HCEC 1CT (cell line): ENCODE data around the gene LRP2.
A peak's percentile ranks its signal among the peaks of the same experiment; 100 is the strongest.
"Not testable (repeated sequence)": the region's sequence is repeated elsewhere in the genome, so short reads cannot be mapped to it uniquely, and the experiment has no call there.

Experiments
- DNase-seq: peaks from one replicate; pipeline ENCODE4 v3.0.0-alpha.2; 2017

Gene LRP2

DNA sequence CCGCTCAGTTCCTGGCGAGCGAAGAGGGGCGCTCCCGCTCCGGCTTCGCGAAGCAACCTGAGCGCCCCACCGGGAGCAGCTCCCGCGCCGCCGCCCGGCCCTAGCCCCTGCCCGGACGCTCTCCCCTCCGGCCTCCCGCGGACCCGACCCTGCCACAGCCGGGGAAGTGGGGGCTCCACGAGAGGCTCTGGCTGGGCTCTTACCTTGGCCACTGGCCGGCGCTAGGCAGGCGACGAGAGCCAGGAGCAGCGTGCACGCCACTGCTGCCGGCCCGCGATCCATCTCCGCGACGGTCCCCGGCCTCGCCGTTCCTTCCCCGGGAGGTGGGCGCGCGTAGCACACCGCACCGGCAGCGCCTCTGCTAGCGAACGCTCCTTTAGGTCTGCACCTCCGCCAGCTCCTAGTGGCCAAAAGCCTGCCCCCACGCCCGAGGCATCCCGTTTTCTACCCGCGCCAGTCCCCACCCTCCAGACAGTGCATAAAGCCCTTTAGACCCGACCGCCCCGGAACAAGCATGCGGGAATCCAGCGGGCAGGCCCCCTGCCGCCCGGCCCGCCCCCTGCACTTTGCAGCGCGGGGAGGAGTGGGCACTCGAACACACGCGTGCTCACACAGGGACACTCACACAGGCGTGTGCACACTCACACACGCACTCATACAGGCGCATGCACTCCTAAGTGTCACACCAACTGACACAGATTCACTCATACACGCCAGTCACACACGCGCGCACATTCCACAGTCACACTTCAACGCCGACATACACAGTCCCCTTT lies at the start of gene LRP2:
TSS of gene LRP2 (minus strand) at position 417 of the 776 bp plus-strand sequence. CDS start at position 282, 135 bp downstream.
- DNase-seq: no peak

DNA sequence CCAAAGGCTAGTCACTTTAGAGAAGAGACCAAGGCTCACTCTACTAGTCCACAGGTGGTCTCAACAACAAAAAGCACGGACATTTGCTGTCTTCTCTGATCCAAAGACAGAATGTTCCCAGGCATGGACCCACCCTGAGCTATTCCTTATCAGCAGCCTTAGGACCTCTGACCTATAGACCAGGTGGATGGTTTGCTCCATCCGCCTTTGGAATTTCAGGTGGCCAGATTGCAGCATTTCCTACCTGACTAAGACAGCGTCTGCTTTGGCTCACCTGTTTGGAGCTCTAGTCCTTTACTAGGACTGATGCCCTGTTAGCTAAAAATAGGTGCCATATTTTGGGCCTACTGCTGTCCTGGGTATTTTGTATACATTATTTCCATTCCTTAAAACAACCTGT lies 44.6 kb upstream of the LRP2 start:
- DNase-seq: no peak

DNA sequence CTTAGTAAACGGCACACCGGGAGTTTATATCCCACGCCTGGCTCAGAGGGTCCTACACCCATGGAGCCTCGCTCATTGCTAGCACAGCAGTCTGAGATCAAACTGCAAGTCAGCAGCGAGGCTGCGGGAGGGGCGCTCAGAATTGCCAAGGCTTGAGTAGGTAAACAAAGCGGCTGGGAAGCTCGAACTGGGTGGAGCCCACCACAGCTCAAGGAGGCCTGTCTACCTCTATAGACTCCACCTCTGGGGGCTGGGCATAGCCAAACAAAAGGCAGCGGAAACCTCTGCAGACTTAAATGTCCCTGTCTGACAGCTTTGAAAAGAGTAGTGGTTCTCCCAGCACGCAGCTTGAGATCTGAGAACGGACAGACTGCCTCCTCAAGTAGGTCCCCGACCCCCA lies 37.2 kb upstream of the LRP2 start:
- DNase-seq: not testable (repeated sequence)

DNA sequence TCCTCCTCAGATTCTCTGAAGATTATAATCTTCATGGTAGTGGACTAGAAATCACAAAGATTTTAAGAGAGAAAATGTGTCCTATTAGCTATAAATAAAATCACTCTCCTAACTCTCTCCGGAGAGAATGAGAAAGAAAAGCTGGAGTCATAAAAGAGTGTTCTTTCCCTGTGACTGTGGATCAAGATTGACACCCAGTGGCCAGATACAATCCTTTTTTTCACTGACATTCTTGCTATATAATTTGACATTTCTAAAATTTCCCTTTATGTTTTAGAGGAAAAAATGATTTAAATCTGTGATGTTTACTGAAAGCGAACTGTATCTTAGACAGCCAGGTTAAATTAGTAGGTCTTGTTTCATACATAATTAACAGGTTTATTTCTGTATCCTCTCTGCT lies 35.4 kb upstream of the LRP2 start:
- DNase-seq: no peak

DNA sequence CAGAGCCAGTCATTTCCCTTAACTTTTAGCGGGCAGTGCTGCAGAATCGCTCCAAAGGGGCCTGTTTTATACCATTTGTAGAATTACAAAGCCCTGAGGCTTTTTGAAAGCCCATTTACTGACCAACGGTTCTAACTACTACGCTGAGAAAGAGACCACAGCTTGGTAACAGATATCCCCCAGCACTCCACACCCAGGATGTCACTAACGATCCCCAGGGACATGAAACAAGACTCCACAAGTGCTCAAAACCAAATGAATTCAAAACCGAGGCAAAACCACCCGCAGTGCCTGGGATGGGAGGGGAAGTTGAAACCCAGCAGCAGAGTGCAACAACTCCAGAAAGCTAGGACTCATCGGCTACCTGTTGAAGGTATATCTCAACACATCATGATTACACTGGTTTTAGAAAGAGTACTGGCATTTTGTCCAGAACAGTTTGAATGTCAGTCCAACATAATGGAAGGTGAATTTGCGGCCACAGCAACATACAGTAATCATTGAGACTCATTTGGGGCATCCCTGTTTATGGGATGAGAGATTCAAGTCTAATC lies 33.6 kb upstream of the LRP2 start:
- DNase-seq: no peak

DNA sequence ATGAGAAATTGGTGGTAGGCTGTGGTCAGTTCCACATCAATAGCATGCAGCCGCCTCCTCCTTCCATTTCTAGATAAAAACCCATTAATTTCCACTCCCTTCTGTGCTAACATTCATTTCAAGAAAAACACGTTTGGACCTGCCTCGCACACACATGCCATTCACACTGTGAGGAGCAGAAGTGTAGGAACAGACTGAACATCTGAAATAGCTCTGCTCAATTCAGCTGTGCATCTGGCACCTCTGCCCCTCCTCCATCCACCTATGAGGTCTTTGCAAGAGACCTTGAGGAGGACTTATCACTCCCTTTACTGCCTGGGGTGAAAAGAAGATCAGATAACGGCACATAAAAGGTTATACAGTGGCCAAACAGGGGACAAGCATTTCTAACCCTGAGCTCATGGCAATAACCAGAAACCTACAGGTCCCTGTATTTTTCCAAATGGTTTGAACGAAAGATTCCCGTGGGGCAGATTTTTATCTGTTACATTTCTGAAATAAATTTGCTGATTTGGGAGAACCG lies 30.8 kb upstream of the LRP2 start:
- DNase-seq: no peak

DNA sequence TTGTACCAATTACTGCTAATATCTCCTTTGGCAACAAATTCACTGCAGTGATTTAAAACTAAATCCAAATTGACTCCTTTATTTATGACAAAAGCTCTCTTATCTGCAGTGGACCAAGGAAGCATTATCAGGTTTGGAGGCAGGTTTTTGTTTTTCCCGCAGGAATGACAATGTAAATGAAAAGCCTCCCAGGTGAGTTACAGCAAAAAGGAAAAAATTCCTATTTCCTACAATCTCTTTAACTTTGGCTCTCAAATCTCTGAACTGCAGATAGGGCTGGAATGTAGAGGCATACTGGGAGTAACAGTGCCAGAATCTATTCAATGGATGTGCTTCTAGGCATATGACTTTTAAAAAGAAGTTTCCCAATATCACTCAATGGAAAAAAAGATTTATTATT lies 28.9 kb upstream of the LRP2 start:
- DNase-seq: no peak

DNA sequence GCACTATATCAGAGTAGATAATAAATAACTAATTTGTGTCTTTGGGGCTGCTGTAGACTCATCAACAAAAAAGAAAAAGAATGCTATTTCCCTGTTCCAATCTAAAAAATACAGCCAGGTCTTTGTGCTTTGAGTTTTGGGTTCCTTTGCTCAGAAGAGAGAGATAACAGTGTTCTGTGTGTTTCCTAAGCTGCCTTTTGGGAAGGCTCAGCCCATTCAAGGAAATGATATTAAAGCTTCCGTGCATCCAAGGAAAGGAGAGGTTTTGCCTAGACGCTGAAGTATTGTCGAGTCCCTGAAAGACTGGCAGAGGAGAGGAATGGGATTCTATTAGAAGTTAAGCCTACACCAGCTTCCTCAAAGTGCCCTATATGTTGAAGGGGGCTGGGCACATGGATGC lies 25.8 kb upstream of the LRP2 start:
- DNase-seq: no peak

DNA sequence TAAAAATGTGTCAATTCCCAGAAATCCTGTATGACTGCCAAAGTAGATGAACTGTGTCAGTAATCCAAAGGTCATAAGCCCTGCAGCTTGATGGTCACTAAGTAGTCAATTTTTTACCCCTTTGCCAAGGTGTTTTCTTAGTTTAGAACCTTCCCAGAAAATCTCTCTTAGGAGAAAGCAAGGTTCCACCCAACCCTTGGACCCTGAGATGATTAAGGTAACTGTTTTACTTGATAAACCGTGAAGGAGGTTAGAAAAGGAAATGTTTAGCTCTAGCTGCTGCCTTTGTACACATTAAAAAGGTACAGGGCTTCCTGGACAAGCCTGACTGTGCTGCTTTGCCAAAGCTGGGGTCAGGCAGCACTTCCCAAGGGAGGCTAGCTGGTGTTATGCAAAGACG lies 24.4 kb upstream of the LRP2 start:
- DNase-seq: no peak

DNA sequence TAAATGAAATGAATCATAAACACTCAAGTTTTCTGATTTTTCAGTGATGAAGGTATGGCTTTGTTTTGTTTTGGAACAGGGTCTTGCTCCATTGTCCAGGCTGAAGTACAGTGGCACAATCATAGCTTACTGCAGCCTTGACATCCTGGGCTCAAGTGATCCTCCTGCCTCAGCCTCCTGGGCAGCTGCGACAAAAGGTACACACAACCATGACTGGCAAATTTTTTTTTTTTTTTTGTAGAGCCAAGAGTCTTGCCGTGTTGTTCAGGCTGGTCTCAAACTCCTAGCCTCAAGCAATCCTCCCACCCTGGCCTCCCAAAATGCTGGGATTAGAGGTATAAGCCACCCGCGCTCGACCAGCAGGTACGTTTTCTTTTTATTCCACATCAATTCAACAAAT lies 22.5 kb upstream of the LRP2 start:
- no peak for DNase-seq

DNA sequence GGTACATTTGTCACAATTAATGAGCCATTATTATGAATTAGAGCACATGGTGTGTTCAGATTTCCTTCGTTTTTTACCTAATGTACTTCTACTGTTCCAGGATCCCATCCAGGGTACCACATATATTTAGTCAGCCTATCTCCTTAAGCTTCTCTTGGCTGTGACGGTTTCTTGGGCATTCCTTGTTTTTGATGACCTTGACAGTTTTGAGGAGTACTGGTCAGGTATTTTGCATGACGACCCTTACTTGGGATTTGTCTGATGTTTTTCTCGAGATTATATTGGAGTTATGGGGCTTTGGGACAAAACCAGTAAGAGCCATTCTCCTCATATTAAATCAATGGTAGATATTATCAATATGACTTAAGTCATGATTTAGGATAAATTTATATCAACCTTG lies 10.2 kb upstream of the LRP2 start:
- DNase-seq: no peak

DNA sequence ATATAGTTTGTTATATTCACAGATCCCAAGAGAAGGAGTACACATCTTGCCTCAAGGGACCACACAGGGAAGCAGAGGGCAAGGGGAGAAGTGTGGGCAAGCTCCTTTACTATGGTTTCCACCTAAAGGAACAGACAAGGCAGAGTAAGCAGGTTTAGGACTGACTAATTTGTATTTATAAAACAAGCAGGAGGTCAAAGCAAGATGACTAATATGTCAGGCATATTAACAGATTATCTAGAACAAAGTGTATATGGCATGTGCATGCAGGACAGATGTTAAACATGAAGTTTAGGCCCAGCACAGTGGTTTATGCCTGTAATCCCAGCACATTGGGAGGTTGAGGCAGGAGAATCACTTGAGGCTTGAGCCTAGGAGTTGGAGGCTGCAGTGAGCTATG lies 3.7 kb upstream of the LRP2 start:
- DNase-seq: peak; percentile 40

DNA sequence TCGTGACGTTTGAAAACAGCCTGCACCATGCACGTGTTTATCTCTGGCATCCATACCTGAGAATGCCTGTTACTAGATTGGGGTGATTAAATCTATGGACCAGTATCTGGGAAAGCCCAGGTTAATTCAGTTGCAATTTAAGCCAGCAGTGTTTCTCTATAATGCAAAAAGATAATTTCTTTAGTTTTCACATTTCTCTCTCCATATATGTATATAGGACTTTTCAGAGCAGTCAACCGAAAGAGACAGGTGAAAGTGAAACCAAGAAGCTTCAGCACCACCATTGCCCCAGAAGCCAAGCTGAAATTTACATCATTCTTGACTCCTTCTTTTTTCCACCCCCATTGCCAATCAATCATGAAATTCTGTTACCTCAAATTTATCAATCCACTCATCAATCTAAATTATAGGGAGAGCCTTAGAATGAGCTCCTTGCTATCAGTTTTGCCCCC lies 2.7 kb upstream of the LRP2 start:
- no peak for DNase-seq

DNA sequence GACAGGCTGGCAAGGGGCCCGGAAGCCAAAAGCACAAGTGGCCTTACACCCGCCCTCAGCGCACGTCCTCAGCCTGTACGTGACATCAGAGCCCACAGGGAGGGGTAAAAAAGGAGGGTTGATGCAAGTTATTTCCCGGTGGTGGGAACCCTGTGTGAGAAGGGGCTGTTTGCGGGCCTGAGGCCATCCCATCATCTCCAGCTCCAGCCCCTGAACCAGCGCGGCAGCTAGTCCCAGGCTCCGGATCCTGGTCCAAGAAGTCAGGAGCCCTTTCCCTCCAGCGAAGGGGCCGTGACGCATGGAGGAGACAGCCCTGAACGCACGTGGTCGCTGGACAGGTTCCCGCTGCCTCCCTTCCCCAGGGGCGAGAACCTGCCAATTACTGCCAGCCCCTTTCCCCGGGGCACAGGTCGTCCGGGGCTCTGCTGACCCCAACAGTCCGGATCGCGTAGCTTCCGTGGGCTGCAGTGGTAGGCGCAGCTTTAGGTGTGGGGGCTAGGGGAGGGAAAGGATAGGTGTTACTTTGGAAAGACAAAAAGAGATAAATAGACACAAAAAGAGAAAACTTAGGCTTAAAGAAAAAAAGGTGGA lies 1.3 kb upstream of the LRP2 start:
- DNase-seq: no peak

DNA sequence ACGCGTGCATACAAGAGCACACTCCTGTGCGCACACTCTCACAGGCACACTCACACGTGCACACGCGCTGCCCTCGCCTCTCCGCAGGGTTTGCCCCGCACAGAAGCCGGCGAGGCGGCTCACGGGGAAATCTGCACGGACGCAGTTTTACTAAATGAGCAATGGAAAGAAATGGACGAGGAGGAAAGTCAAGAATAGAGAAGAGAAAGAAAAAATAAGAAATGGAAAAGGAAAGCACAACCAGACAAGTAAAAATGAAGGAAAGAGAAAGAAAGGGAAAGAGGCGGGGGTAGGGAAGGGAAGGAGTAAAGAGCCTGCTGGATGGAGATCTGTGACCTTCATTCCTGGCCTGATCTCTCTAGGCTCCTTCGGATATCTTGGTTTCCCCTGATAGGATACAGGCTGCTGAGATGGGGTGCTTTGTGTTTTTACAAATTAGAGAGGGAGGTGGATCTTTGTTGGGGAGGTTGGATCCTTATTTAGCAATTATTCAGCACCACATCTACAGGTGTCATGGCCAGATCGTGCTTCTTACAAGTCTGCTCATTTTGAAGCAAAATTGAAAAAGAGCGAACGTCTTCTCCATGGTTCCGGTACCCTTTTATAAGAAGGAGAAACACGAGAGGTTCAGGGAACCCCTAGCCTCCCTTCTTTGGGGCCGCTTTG lies 693 bp upstream of the LRP2 start:
- no peak for DNase-seq

DNA sequence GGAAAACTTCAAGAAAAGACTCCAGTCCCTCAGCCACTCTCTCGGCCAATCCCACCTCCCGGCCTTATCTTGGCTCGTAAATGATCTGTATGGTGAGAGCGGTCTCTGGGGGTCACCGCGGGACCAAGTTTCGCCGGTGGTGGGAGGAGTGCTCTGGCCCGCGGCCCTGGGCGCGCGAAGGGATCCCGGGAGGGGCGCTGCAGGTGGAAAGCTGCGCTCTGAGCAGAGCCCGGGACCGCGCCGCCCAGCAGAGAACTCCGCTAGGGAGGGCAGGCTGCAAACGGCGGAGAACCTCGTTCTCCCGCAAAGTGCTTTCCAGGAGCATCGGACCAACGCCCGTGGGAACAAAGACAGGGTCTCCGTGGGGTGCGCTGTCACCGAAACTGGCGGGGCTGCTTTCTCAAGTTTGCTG lies 622 bp downstream of the LRP2 start:
- no peak for DNase-seq

DNA sequence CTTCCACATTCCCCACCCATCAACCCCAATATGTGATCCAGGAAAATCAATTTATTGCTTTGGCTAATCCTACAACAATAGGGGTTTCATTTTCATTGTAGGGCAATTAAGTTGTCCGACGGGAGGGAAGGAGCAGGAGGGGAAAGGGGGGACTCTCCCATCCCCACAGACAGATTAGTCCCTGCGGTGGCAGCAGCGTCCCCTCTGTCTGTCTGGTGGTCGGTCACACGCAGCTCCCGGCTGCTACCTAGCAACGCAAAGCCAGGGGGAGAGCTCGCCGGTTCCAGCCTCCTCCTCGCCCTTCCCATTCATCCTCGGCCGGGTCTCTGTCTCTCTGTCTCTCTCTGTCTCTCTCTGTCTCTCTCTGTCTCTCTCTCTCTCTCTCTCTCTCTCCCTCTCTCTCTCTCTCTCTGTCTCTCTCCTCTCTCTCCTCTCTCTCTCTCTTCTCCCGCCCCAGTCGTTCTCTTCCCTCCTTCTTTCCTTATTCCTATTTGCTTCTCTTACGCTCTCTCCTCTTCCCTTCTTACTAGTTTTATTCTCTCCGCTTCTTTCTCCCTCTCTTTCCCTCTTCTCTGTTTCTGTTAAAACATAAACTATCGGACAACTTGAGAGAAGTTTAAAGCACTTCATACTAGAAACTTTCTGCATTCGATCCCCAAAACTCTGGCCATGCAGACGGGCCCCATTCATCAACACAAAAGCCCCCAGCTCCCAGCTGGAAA lies 1.2 kb downstream of the LRP2 start:
- DNase-seq: no peak

DNA sequence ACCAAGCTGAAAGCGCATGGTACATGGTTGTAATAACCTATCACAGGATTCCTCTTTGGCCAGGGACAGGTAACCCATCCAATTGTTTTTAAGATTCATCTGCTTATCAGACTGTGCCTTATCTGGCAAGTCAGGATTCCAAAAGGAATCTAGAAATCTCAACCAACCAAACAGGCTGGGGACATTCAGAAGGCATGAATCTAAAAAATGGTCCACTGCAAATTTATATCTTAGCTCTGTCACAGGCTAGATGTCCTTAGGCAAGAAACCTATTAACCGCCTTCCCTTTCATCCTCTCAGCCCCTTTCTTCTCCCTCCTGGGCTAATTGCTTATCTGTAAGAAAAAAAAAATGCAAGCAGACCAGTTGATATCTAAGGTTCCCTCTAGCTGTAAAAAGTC lies 4.3 kb downstream of the LRP2 start:
- no peak for DNase-seq

DNA sequence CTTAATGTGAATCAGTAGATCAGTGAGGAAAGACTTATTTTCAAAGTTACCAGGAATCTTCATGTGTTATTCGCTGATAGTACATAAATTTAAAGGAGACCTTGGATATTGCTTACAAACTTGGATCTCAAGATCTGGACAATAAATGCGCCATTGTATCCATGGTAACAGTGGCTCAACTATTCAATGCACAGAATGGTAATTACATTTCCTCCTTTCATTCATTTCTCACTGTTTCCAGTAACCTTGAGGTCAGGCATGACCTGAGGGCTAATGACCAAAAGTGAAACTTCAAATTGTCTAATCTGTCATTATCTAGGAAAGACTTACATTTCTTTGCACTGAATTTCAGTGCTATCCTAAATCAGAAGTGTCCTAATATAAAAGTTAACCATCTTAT lies 8.1 kb downstream of the LRP2 start:
- DNase-seq: no peak

DNA sequence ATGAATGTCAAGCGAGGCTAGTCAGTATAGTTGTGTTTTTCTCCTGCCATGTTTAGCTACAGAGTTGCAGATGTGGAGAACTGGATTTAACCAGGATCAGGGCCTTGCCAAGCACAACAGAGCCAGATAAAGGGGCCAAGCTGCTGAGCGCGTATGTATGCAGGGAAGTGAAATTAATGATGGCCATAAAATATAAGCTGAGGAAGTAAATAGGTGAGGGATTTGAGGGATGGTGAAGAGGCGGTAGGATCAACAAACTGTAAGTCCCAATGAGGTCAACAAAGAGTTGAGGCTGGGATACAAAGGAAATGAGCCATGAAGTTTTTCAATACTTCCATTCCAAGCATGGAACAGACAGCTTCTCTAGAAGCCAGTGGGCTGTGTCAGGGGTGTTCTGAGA lies 10.6 kb downstream of the LRP2 start:
- DNase-seq: no peak

DNA sequence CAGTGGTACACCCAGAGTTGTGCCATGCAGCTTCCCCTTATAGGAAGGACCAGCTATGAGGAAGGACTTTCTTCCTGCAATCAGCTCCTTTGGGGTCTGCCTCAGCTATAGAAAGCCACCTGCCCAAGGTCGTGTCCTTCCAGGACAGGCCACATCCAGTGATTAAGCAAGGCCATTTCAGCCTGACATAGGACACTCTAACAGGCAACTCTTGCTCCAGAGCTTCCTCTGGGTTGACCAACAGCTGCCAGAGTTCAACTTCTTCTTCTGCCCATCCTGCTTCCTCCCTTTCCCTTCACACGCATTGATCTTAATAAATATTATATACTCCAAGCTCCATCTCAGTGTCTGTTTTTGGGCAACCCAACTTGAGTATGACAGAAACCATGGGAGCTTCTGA lies 12.8 kb downstream of the LRP2 start:
- DNase-seq: no peak

DNA sequence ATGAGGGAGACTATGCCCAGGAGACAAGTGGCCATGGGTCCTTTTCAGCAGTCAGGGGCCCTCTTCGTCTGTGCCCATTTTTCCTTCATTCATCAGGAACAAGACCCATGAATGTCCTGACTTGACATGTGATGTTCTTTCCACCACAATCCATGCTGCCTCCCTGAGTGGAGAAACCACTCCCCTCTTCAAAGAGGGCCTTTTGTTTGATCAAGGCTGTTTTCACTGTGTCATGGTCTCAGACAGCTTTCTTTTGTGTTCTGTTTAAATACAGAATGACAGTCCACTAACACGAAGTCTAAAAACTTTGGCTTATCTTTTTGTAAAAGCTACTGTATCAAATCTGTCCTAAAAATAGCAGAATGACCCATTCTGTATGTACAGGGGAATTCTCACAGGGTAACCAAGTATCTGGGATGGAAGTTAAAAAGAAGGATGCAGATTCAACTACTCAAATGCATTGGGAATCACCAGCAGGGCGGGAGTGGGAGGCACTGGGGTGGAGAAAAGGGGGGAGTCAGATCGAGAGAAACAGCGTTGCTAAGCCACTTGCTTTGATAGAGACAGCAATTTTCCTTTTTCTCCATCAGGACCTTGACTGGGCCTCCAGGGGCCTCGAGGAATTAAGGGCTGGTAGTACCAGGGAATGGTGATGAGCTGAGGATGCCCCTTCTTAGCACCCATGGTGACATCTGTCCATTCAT lies 13.9 kb downstream of the LRP2 start:
- no peak for DNase-seq
